Activated naive CD4-positive, alpha-beta T cell treated with anti-CD3 and anti-CD28 coated beads, Interleukin-2, amount 50 U/mL, for 24 hours (primary cell): ENCODE measurements around the gene USP2.
A peak's percentile ranks its signal among the peaks of the same experiment; 100 is the strongest.

ENCODE experiments used
- H3K27ac Mint-ChIP-seq: one replicate; pipeline ENCODE4 v1.8.0; 2021; ENCODE audit warnings: mild to moderate bottlenecking, mixed read lengths
- H3K27me3 Mint-ChIP-seq: one replicate; pipeline ENCODE4 v1.8.0; 2021; ENCODE audit warnings: mixed read lengths
- H3K36me3 Mint-ChIP-seq: one replicate; pipeline ENCODE4 v1.8.0; 2021; ENCODE audit warnings: mixed read lengths
- H3K4me1 Mint-ChIP-seq: one replicate; pipeline ENCODE4 v1.8.0; 2021; ENCODE audit warnings: mixed read lengths
- H3K4me3 Mint-ChIP-seq: one replicate; pipeline ENCODE4 v1.8.0; 2021; ENCODE audit warnings: mild to moderate bottlenecking, mixed read lengths
- H3K9me3 Mint-ChIP-seq: one replicate; pipeline ENCODE4 v1.8.0; 2021; ENCODE audit warnings: mixed read lengths

USP2 gene

DNA sequence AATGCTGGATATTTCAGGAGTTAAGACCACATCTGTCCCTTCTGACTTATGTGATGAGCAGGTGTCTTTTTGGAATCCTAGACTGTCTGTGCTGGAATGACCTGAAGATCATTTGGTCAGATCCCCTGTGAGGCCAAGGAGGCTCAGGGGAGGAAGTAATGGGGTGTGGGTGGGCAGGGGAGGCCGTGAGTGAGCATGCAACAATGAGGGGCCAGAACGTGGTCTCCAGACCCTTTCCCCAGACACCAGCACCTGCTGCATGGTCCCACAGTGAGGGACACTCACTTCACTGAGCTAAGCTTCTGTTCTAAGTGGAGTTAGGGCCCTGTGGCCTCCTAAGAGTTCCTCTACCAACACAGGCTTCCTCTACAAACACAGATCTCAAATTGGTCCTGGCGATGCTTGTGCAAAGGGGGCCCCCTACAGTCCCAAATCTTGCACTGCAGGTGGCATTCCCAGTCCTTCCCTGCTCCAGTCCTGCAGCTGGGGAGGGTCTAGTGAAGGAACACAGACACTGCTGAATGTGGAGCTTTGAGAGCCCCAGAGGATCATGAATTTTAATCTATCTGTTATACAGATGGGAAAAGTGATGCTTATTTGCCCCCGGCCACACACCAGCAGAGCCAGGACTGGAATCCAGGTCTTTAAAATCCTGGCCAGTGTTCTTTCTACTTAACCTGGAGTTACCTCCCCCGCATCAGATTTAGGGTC lies 7.4 kb downstream of the USP2 start:
- Mint-ChIP-seq H3K36me3 (no peaks in the 10 kb centered on the region), H3K9me3 (no peaks in the 10 kb centered on the region), H3K4me1 (no peaks in the 10 kb centered on the region), H3K27me3 (peaks cover 7% of the 10 kb centered on the region), H3K4me3 (no peak overlapping the region), H3K27ac (no peak overlapping the region)

DNA sequence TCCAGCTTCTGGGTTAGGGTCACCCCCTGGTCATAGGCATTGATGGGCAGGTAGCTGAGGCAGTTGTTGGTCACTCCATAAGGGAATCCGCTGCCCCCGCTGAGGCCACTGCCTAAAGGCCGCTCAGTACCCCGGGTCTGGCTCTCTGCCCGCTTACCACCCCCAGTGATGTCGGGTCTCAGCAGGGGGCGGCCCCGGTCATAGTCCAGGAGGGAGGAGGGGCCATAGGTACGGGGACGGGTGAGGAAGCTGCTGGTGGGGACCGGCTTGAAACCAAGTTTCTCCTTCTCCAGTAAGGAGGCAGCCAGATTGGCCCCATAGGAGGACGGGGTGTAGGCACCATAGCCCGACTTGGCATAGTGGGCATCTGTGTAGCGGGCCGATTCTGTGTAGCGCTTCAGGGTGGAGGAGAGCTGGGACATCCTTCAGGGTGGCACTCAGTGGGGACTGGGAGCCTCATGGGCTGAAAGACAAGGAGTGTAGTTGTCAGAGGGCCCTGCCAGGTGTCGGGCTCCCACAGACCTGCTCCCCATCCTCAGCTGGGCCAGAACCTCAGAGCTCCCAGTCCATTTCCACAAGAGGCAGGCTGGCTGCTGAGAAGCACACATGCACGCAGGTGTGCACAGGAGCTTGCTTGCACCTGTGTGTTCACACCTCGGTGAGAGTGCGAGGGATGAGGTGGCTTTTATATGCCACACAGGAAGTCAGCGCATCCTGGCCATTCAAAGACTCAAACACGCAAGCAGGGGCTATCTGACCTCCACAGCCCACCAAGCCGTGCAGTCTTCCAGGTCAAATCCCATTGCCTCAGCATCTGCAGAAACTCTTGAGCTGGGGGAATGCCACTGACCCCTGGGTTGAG lies 8.2 kb downstream of the USP2 start:
- H3K27ac Mint-ChIP-seq = no peak overlapping the region
- H3K27me3 Mint-ChIP-seq = peaks cover 9% of the 10 kb centered on the region
- no peak overlapping the region for H3K4me3 Mint-ChIP-seq
- no peaks in the 10 kb centered on the region for H3K36me3 Mint-ChIP-seq
- H3K9me3 Mint-ChIP-seq = no peaks in the 10 kb centered on the region
- H3K4me1 Mint-ChIP-seq = no peaks in the 10 kb centered on the region

DNA sequence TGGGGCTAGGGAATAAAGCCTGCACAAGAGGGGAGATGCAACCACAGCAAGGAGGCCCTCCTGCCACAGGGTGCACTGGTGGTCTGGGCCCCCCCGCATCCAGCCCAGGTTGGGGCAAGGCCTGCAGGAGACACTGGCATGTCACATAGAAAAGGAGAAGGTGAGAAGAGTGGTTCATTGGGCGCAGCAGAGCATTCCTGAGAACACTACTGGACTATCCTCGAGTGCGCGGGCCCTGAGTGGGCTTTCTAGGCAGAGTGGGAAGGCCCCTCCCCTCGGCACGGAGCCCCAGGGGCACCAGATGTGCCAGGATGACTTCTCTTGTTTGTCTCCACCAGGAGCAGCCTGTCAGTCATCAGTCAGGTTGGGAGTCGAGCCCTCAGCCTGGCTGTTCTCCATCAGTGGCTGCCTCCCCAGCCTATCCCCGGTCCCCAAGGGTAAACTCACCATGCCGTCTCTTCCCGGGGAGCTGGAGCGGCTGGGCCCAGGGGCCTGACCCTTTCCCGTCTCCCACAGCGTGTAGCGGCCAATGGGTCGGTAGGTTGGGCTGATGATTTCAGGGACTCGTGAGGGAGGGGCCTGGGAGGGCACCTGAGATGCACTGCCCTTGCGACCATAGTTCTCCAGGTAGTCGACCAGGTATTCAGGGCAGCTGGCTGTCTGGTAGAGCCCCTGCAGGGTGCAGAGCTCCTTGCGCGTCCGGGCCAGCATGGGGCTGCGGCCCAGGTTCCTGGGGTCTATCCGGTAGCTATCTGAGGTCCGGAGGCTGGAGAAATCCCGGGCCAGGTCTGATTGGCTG lies 9.0 kb downstream of the USP2 start:
- no peaks in the 10 kb centered on the region for H3K9me3 Mint-ChIP-seq
- no peaks in the 10 kb centered on the region for H3K36me3 Mint-ChIP-seq
- H3K27ac Mint-ChIP-seq = no peak overlapping the region
- no peaks in the 10 kb centered on the region for H3K4me1 Mint-ChIP-seq
- H3K4me3 Mint-ChIP-seq = no peak overlapping the region
- peaks cover 14% of the 10 kb centered on the region for H3K27me3 Mint-ChIP-seq

DNA sequence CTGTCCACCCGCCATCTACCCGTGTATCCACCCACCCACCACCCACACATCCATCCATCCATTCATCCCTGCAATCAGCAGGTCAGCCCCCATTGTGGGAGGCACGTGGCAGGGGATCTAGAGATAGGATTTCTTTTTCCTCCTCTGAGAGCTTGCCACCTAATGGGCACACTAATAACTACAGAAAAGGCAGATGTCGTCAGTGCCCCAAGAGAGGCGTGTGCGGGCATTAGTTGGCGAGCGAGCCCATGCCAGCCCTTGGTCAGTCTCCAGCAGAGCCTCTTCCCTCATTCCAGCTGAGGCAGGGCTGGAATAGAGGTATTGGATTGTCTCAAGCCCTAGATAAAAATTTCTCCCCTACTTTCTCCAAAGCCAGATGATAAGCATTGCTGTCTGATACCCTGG lies 9.7 kb downstream of the USP2 start:
- no peak overlapping the region for H3K4me3 Mint-ChIP-seq
- no peak overlapping the region for H3K27ac Mint-ChIP-seq
- H3K9me3 Mint-ChIP-seq = no peaks in the 10 kb centered on the region
- no peaks in the 10 kb centered on the region for H3K4me1 Mint-ChIP-seq
- H3K27me3 Mint-ChIP-seq = peaks cover 19% of the 10 kb centered on the region
- no peaks in the 10 kb centered on the region for H3K36me3 Mint-ChIP-seq

DNA sequence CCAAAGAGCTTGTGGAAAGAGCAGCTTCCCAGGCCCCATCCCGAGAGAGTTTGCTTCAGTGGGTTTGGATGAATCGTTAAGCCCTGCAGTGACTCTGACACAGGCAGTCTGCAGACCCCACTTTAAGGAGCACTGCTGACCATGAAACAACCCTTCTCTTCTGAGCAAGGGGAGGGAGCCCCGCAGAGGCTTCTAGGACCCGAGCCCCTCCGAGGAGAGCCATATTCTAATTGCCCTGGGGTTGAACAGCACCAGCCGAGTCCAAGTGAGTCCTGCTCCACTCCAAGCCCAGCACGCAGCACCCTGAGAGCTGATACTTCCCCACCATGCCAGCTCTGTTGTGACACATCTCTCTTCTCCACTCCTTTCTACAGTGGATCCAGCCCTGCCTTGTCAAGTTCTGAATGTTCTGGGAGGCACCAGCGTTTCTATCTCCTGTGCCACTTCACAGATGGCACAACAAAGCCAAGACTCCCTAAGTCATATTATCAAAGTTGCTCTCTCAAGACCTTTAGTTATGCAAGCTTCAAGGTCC lies 10.4 kb downstream of the USP2 start:
- Mint-ChIP-seq H3K36me3 (no peaks in the 10 kb centered on the region), H3K9me3 (no peaks in the 10 kb centered on the region), H3K4me3 (no peak overlapping the region), H3K4me1 (no peaks in the 10 kb centered on the region), H3K27ac (no peak overlapping the region), H3K27me3 (peaks cover 25% of the 10 kb centered on the region)

DNA sequence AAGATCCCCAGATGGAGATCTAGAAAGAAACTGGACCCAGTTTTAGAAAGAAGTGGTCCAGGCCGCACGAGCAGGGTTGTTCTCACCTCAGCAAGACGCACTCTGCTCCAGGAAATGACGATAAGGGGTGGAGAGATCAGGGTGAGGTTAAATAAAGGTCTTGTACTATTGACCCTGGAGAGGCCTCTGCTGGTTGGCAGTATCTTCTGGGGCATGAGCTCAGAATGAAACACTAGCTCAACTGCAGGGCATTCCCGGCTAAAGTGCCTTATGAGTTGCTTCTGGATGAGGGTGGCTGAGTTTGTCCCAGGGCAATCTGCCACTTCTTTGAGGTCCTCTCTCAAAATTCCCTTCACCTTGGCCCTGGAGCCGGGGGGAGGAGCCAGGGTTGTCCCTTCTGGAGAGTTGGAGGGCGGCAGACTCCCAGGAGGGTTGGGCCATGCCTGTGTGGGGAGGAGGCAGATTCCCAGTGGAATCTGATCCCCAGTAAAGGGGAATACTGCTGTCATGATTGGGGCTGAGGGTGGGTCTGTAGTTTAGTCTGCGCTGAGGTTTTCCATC lies 10.9 kb downstream of the USP2 start:
- Mint-ChIP-seq H3K27ac (no peak overlapping the region), H3K27me3 (peaks cover 26% of the 10 kb centered on the region), H3K36me3 (no peaks in the 10 kb centered on the region), H3K4me1 (no peaks in the 10 kb centered on the region), H3K9me3 (no peaks in the 10 kb centered on the region), H3K4me3 (no peak overlapping the region)

DNA sequence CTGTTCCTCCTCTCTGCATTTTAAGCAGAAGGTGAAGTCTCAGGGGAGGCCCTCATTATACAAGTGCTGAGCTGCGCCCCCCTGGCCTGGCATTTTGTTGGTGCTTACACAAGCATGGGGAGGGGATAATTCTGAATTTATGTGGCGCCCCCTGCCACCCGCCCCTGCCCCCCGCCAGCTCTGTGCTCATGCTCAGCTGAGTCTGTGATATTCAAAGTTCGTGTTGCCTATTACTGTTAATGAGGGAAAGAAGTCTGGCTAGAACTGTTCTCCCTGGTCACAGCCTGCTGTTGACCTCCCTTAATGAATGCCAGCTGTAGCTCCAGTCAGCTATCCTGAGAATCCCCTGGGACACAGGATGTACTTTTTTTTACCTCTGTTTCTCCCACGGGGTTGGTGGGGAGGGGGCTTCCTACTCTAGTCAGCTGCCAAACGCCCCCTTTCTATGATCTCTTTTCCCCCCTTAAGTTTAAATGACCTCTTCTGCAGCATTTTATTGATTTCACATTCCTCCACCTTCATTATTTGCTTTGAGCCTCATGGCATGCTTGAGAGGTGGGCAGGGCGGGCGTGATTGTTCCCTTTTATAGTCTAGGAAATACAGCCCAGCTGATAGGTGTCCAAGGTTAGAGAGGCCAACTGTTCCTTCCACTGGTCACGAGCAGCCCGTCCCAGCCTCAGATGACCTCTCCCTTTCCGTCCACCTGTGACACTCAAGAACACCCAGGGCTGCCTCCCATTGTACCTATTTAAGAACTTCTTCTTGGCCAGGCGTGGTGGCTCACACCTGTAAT lies 12.2 kb downstream of the USP2 start:
- Mint-ChIP-seq H3K4me3 (no peak overlapping the region), H3K4me1 (peaks cover 6% of the 10 kb centered on the region), H3K27ac (no peak overlapping the region), H3K9me3 (no peaks in the 10 kb centered on the region), H3K27me3 (peaks cover 36% of the 10 kb centered on the region), H3K36me3 (no peaks in the 10 kb centered on the region)

DNA sequence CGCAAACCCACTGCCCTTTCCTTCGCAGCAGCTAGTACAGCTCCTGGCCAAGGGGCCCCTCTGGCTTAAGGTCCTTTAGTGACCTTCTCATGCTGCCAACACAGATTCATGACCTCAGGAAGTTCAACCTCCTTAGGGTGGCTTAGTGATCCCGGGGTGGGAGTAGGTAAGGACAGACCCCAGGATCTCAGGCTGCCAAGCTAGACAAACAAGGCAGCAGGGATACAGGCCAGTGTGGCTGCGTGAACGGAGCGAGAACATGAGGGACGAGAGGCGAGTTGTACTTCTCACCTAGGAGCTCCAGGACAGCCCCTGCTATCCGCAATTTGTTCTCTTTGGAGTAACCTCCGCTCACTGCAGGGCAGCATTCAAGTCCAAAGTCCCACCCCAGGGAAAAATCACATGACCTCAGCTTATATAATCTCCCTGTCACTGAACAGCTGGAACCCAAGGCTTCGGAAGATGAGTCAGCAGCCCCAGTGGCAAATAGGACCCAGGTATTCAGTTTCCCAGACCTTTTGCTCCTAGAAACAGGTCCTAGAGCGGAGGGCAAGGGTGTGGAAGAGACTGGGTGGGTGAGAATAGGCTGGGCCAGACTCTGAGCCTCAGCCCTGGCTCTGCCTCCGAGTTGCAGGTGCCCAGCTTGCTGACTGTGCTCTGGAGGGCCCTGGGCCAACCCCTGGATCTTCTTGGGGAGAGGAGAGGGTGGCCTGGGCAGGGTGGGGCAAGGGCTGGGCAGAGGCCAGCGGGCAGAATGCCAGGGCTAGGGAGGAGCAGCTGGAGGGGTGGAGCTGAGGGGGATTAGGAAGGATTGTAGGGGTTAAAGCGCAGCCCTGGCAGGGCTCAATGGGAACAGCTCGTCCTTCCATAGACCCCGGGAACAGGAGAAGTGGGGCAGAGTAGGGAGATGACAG lies 13.1 kb downstream of the USP2 start:
- Mint-ChIP-seq H3K27me3 (peaks cover 36% of the 10 kb centered on the region), H3K4me1 (peaks cover 7% of the 10 kb centered on the region), H3K27ac (no peak overlapping the region), H3K4me3 (no peak overlapping the region), H3K9me3 (no peaks in the 10 kb centered on the region), H3K36me3 (no peaks in the 10 kb centered on the region)

DNA sequence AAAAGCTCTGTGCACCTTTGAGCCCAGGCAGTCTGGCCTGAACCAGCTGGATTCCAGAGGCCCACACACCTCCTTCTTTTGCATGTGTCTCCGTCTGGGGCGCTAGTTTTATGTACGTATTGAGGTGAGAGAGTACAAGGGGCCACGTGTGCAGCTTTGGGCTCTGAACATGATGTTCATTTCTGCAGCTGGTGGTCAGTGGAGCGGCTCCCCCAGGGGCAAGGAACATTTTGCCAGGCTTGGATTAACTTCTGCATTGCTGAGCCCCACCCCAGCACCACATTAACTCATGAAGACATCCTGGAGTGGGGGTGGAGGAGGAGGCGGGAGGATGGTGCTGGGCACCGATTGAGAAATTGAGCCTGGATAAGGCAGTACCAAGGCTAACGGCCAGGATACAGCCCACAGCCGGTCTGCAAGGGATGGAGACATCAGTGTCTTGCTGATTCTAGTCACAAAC lies 13.8 kb downstream of the USP2 start:
- H3K4me1 Mint-ChIP-seq = peaks cover 7% of the 10 kb centered on the region
- H3K36me3 Mint-ChIP-seq = no peaks in the 10 kb centered on the region
- no peaks in the 10 kb centered on the region for H3K9me3 Mint-ChIP-seq
- H3K4me3 Mint-ChIP-seq = no peak overlapping the region
- peaks cover 38% of the 10 kb centered on the region for H3K27me3 Mint-ChIP-seq
- no peak overlapping the region for H3K27ac Mint-ChIP-seq

DNA sequence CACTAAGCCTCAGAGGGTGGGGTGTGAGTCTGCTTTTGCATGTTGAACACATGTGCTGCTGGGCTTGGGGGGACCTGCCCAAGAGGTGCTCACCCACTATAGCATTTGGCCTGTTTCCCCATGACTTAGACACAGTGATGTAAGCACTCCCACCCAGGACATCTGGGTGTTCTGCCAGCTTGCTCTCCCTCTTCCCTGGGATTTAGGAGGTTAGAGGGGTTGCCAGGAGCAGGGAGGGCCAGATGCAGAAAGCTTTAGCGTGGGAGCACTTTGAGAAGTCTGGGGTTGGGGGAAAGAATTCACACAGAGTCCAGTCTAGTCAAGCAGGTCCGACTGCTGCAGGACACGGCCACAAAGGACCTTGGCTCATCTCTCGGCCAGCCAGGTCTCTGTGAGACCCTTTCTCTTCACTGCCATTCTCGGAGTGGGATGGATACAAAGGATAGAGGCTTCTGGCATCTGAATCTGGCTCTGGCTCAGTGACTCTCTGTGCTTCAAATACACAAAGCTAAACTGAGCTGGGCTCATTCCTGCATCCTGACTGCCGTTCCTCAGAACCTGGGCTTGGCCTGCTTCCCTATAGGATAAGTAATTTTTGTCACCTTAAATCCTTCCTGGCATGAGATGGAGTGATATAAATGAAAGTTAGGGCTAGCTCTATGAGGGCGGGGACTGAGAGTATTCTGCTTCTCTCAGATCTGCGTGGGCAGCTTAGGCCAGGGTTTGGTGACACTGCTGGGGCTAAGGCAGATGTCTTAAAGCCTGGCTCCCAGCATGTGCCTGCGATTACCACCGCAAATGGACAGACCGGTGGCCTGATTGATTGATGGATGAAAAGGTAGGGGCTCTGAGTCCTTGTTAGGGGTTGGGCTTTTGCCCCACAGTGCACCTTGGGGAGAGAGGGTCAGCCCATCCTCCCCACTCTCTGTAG lies 14.5 kb downstream of the USP2 start:
- Mint-ChIP-seq H3K4me3 (no peak overlapping the region), H3K27ac (no peak overlapping the region), H3K27me3 (peaks cover 41% of the 10 kb centered on the region), H3K36me3 (no peaks in the 10 kb centered on the region), H3K9me3 (no peaks in the 10 kb centered on the region), H3K4me1 (peaks cover 7% of the 10 kb centered on the region)

DNA sequence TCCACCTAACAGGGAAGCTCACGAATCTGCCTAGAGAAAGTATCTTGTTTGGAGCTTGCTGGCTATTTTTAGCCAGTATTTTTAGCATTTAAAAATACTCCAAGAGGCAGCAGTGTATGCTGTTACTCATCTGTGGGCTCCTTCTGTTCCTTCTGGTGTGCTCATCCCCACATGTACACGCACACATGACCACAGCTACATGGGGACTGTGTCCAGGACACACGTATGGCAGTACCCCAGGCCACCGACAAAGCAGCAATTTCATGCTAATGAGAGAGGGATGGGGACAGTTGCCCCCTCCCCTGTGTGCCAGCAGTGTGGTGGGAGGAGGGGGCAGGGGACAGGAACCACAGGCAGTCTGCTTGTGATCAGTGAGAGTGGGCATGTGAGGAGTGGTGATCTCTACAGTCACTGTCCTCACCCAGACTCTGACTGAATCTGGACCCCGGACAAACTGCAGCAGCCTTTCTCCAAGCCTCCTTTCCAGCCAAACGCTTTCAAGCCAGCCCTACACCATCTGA lies 16.4 kb downstream of the USP2 start:
- H3K27ac Mint-ChIP-seq = no peak overlapping the region
- H3K9me3 Mint-ChIP-seq = no peaks in the 10 kb centered on the region
- peak overlapping the region; percentile 87 for H3K4me3 Mint-ChIP-seq
- peaks cover 38% of the 10 kb centered on the region for H3K27me3 Mint-ChIP-seq
- peaks cover 7% of the 10 kb centered on the region for H3K4me1 Mint-ChIP-seq
- no peaks in the 10 kb centered on the region for H3K36me3 Mint-ChIP-seq

DNA sequence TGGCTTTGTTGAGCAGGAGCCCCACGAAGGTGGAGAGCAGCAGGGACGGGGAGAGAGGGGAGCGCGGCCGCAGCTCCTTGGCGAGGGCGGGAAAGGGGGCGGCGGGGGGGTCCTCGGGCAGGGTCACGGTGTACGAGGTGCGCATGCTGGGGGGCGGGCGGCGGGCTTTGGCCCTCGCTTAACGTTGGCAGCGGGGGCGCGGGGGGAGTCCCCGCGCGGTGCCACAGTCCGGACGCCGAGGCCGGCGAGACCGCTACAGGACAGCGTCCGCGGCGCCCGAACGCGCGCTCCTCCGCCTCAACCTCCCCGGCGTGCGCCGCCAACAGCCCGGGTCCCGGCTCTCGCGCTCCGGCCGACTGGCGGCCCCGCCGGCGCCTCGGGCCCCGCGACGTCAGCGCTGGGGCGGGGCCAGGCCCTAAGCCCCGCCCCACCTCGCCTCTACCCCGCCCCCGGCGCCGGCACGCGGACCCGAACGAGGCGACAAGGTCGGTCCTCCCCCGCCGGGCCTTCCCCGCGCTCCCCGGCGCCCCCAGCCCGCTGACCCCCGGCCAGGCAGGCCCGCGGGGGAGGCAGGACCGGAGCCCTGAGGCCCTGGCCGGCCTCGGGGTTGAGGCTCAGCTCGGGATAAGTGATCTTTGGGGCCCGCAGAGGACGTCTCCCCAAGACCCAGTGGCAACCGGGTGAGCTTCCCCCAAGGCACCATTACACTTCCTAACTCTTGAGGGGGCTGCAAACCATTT lies 17.5 kb downstream of the USP2 start:
- Mint-ChIP-seq H3K27me3 (peaks cover 34% of the 10 kb centered on the region), H3K36me3 (no peaks in the 10 kb centered on the region), H3K4me1 (peaks cover 7% of the 10 kb centered on the region), H3K27ac (no peak overlapping the region), H3K4me3 (peak overlapping the region; percentile 87), H3K9me3 (no peaks in the 10 kb centered on the region)
